Fibroblast of skin of scalp (primary cell): Measurements from ENCODE around the gene CHCHD5.

Experiments used
- DNase-seq: peaks from one replicate; pipeline ENCODE4 v3.0.0-alpha.2; 2013

CHCHD5 gene

DNA sequence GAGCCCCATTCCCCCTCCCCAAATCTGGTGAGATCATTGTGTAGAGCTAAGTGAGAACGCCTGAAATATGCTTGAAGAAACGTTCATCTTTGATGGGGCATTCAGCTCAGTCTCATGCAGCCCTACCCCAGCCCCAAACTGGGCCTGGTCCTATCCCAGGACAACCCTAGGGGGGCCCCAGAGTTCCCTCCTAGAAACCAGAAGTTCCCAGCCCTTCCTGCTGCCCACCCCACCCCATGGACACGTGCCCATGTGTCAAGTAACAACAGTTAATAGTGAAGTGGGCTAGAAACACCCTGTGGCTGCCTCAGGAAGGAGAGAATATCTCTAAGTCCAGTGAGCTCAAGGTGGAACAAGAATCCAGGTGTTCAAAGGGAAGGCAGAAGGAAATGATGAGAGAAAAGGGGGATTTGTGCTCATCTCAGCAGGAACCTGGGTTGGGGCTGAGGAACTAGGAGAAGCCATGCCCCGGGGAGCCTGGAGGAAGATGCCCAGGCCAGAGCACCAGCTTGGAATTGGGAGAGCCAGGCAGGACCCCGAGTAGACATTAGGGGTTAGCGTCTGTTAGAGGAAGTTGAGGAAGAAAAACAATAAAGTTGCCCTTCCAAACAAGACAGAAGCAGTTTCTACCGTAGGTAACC, 41.2 kb downstream of the CHCHD5 start:
- DNase-seq = no peak

GRCh38 chr2:112626604-112627059, 42.2 kb downstream of the CHCHD5 start:
- DNase-seq = peak; percentile 78

GRCh38 chr2:112627060-112628040, 42.9 kb downstream of the CHCHD5 start:
- DNase-seq = peak; percentile 92

GRCh38 chr2:112629224-112629623, 44.8 kb downstream of the CHCHD5 start:
- DNase-seq = no peak

GRCh38 chr2:112629823-112630222, 45.4 kb downstream of the CHCHD5 start:
- DNase-seq = no peak

- no peak for DNase-seq
These were observed 45.9 kb downstream of the CHCHD5 start for GRCh38 chr2:112630268-112630667.

DNA sequence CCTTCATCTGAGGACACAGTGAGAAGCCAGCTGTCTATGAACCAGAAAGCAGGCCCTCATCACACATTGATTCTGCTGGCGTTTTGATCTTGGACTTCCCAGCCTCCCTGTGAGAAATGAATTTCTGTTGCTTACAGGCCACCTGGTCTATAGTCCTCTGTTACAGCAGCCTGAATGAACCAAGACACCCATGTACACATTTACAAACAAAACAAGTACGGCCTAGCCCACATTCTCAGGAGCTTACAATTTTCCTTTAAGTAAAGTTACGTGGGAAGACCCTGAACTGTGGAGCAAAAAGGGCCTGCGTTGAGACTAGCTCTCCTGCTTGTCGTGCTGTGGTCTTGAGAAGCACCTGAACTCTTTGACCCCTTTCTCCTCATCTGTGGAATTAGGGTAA, 49.3 kb downstream of the CHCHD5 start:
- DNase-seq = no peak

GRCh38 chr2:112634153-112634873, 49.9 kb downstream of the CHCHD5 start:
- no peak for DNase-seq

DNA sequence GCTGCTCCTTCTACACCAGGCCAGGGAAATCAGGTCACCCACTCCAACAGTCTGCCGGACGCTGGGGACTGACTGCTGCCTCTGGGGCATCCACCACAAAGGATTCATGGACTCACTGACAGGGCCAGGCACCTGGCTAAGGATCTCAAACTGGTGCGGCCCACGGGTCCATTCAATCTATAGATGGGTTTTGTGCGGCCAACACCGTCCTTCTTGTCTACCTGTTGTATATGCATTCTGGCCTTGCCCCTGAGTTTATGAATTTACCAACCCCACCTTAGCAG, 50.4 kb downstream of the CHCHD5 start:
- no peak for DNase-seq

- DNase-seq = no peak
These were observed 52.3 kb downstream of the CHCHD5 start for GRCh38 chr2:112636605-112637288.

DNA sequence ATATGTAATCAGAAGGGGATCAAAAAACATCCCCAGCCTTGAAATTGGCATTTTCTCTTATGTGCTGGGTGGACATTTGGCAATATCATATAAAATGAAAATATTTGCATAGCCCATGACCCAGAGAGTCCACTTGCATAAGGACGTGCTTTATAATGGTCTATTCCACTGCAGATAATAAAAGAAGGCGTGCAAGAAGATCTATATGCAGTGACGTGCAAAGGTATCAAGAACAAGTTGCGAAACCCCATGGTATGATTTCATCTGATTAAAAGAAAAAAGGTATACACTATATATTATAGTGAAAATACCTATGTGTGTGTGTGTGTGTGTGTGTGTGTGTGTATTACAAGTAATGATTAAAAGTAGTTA, 52.9 kb downstream of the CHCHD5 start:
- DNase-seq = no peak
